ENCODE data around the gene SHC3.

SHC3 gene

DNA sequence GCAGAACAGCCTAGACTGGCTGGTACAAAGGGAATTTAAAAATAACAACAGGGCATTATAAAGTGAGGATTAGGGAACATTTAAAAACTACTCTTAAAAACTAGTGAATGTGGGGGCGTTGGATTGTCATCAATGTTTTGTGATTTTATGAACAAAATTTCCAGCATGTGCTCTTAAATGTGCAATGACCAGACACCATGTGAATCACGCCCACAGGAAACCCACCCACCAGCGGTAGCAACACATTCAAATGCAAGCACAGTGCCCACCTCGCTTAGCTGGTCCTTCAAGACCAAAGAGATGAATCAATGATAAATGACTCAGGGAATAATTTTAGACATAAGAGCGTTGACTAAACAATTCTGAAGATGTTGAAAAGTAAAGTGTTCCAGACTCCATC, 146.4 kb downstream of the SHC3 start:
- TF ChIP-seq REST (IDR thresholded peaks at IDR 0.05; ENCODE audit: low read depth) (no peak), MAX (IDR thresholded peaks at IDR 0.05) (no peak), EGR1 (IDR thresholded peaks at IDR 0.05) (no peak), ZBTB7A (IDR thresholded peaks at IDR 0.05; ENCODE audit: low read depth) (no peak), TAF1 (IDR thresholded peaks at IDR 0.05; ENCODE audit: low read depth) (no peak), RAD21 (IDR thresholded peaks at IDR 0.05; ENCODE audit: low read depth) (no peak), FOXM1 (IDR thresholded peaks at IDR 0.05; ENCODE audit: borderline replicate concordance, low read depth) (no peak), EP300 (IDR thresholded peaks at IDR 0.05; ENCODE audit: borderline replicate concordance) (no peak), TEAD4 (IDR thresholded peaks at IDR 0.05) (no peak), YY1 (IDR thresholded peaks at IDR 0.05; ENCODE audit: low read depth) (no peak), CREB1 (IDR thresholded peaks at IDR 0.05; ENCODE audit: low read depth) (no peak), TCF12 (IDR thresholded peaks at IDR 0.05; ENCODE audit: low read depth) (no peak), CEBPB (IDR thresholded peaks at IDR 0.05) (no peak), NFIC (IDR thresholded peaks at IDR 0.05) (no peak)
- TF ChIP-seq, protein P1, sequence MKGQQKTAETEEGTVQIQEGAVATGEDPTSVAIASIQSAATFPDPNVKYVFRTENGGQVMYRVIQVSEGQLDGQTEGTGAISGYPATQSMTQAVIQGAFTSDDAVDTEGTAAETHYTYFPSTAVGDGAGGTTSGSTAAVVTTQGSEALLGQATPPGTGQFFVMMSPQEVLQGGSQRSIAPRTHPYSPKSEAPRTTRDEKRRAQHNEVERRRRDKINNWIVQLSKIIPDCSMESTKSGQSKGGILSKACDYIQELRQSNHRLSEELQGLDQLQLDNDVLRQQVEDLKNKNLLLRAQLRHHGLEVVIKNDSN (IDR thresholded peaks at IDR 0.05), result no peak

GRCh38 chr9:89029788-89030187, 148.8 kb downstream of the SHC3 start:
- TF ChIP-seq ZBTB7A (IDR thresholded peaks at IDR 0.05; ENCODE audit: low read depth) (no peak), RAD21 (IDR thresholded peaks at IDR 0.05; ENCODE audit: low read depth) (no peak), CEBPB (IDR thresholded peaks at IDR 0.05) (no peak), TEAD4 (IDR thresholded peaks at IDR 0.05) (no peak)

DNA sequence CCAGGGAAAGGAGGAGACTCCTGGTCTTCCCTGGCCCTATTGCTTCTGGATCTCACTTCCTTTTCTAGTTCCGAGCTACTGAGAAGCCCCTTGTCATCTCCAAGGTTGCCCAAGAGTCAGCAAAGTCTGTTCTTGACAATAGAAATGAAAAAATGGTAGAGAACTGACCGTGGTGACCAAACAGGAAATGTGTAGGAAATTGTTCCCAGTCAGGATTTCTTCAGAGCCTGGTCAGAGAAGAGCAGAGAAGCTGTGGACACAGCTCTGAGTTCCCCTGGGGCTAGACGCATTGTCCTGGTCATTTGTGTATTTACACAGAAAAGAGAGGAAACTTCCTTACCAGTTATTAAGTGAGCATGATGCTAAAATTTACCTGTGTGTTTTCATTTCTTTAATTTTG, 151.7 kb downstream of the SHC3 start:
- TF ChIP-seq ZBTB7A (IDR thresholded peaks at IDR 0.05; ENCODE audit: low read depth) (no peak), TEAD4 (IDR thresholded peaks at IDR 0.05) (no peak)

- TF ChIP-seq REST (IDR thresholded peaks at IDR 0.05; ENCODE audit: low read depth), result no peak
- TF ChIP-seq CEBPB (IDR thresholded peaks at IDR 0.05), result no peak
- TF ChIP-seq MAX (IDR thresholded peaks at IDR 0.05), result no peak
- TF ChIP-seq FOXM1 (IDR thresholded peaks at IDR 0.05; ENCODE audit: borderline replicate concordance, low read depth), result no peak
Observed at GRCh38 chr9:89025553-89025952, 153.1 kb downstream of the SHC3 start.

GRCh38 chr9:89024727-89025126, 153.9 kb downstream of the SHC3 start:
- TF ChIP-seq REST (IDR thresholded peaks at IDR 0.05; ENCODE audit: low read depth) (no peak), TCF12 (IDR thresholded peaks at IDR 0.05; ENCODE audit: low read depth) (no peak), YY1 (IDR thresholded peaks at IDR 0.05; ENCODE audit: low read depth) (no peak), TEAD4 (IDR thresholded peaks at IDR 0.05) (no peak), MAX (IDR thresholded peaks at IDR 0.05) (no peak), CREB1 (IDR thresholded peaks at IDR 0.05; ENCODE audit: low read depth) (no peak), CEBPB (IDR thresholded peaks at IDR 0.05) (no peak), RAD21 (IDR thresholded peaks at IDR 0.05; ENCODE audit: low read depth) (no peak), TAF1 (IDR thresholded peaks at IDR 0.05; ENCODE audit: low read depth) (no peak), EGR1 (IDR thresholded peaks at IDR 0.05) (no peak), NFIC (IDR thresholded peaks at IDR 0.05) (no peak), EP300 (IDR thresholded peaks at IDR 0.05; ENCODE audit: borderline replicate concordance) (no peak), FOXM1 (IDR thresholded peaks at IDR 0.05; ENCODE audit: borderline replicate concordance, low read depth) (no peak)
- TF ChIP-seq, protein P1 (IDR thresholded peaks at IDR 0.05), result no peak

All from Ishikawa (cell line).